Fibroblast of lung (primary cell): ENCODE results near the gene MYO1A. TPM values are rescaled to one million over a fixed set of nuclear protein-coding genes. Genes with fewer than 3 reads are reported as not detected.

Experiments used
- DNase-seq, 2 donors: peaks; one replicate each; pipeline versions ENCODE4 v3.0.0 to v3.0.0-alpha.2; 2010; ENCODE audit warnings: low read depth in 2 of 2
- H2AFZ ChIP-seq: 2 replicates; pipeline ENCODE4 v1.5.1; 2012; ENCODE audit warnings: low read length, control low read depth, inconsistent platforms
- H3K27ac ChIP-seq: 2 replicates; pipeline ENCODE4 v1.5.1; 2011; ENCODE audit warnings: low read length, control low read depth; ENCODE audit not compliant: insufficient read depth
- H3K27me3 ChIP-seq: 2 replicates; pipeline ENCODE4 v1.5.1; 2011; ENCODE audit warnings: mild to moderate bottlenecking, low read length; ENCODE audit not compliant: control insufficient read depth, insufficient read depth
- H3K36me3 ChIP-seq: 2 replicates; pipeline ENCODE4 v1.5.1; 2011; ENCODE audit warnings: low read length; ENCODE audit not compliant: control insufficient read depth, insufficient read depth
- H3K4me1 ChIP-seq: 2 replicates; pipeline ENCODE4 v1.5.1; 2011; ENCODE audit warnings: low read length; ENCODE audit not compliant: control insufficient read depth, insufficient read depth; ENCODE audit errors: extremely low read depth
- H3K4me2 ChIP-seq: 2 replicates; pipeline ENCODE4 v1.5.1; 2011; ENCODE audit warnings: low read length, control low read depth; ENCODE audit not compliant: insufficient read depth; ENCODE audit errors: extremely low read depth
- H3K4me3 ChIP-seq, 4 experiments: fragments of 200-600 bp in 1 of 4; sonication (generic) in 1 of 4; replicated peaks in 1 of 4; 2 replicates each; pipeline ENCODE4 v1.5.1; 2011 to 2016; ENCODE audit warnings: low read length in 4 of 4, low read depth in 3 of 4, mild to moderate bottlenecking in 3 of 4, control low read depth in 2 of 4, inconsistent platforms in 1 of 4, mixed read lengths in 1 of 4; ENCODE audit not compliant: insufficient read depth in 1 of 4; ENCODE audit errors: control extremely low read depth in 1 of 4
- H3K79me2 ChIP-seq: 2 replicates; pipeline ENCODE4 v1.5.1; 2012; ENCODE audit warnings: mild to moderate bottlenecking, low read length, inconsistent platforms; ENCODE audit not compliant: control insufficient read depth, insufficient read depth
- H3K9ac ChIP-seq: 2 replicates; pipeline ENCODE4 v1.5.1; 2011; ENCODE audit warnings: mild to moderate bottlenecking, low read length, control low read depth; ENCODE audit not compliant: insufficient read depth
- H3K9me3 ChIP-seq: 2 replicates; pipeline ENCODE4 v1.5.1; 2012; ENCODE audit warnings: low read depth, low read length; ENCODE audit not compliant: control insufficient read depth, insufficient read depth
- H4K20me1 ChIP-seq: 2 replicates; pipeline ENCODE4 v1.5.1; 2011; ENCODE audit warnings: low read length; ENCODE audit not compliant: control insufficient read depth, insufficient read depth; ENCODE audit errors: extremely low read depth
- EZH2 ChIP-seq: IDR thresholded peaks from 2 replicates; pipeline ENCODE4 v1.5.1; 2012; ENCODE audit warnings: low read length, control low read depth, mild to moderate bottlenecking; ENCODE audit errors: missing control alignments
- polyA plus RNA-seq, 2 donors: library from polyadenylated mRNA; depleted of rRNA in 1 of 2; stranded (reverse) in 1 of 2; unstranded in 1 of 2; fragments of >200 nt; gene quantifications; 2 replicates each; pipeline ENCODE4 v1.2.1, GENCODE V29; 2011 to 2012; ENCODE audit warnings: missing spikeins in 1 of 2
- total RNA-seq: library from RNA; depleted of rRNA; stranded (reverse); fragments of >200 nt; gene quantifications from 2 replicates; pipeline ENCODE4 v1.2.1, GENCODE V29; 2014
- TF ChIP-seq, protein P1 (sequence below), 2 donors: IDR thresholded peaks in 1 of 2; conservative IDR thresholded peaks in 1 of 2; 1 replicate in 1 of 2; 2 replicates in 1 of 2; pipeline ENCODE4 v1.5.1; 2011 to 2012; ENCODE audit warnings: low read length in 2 of 2, control low read depth in 1 of 2, inconsistent platforms in 1 of 2, low read depth in 1 of 2, mild to moderate bottlenecking in 1 of 2

Gene MYO1A
- total and polyA plus RNA-seq, 2 donors (not counting 1 experiment from before 2014, with no cell fraction given) = 0.01 to 0.17 TPM

GRCh38 chr12:57012600-57013465, 37.1 kb downstream of the MYO1A start:
- Histone ChIP-seq H2AFZ (no peak overlapping the region), H3K79me2 (no peaks in the 10 kb centered on the region), H3K27ac (no peak overlapping the region), H3K36me3 (no peaks in the 10 kb centered on the region), H3K9me3 (no peaks in the 10 kb centered on the region), H3K9ac (no peak overlapping the region), H4K20me1 (no peaks in the 10 kb centered on the region), H3K4me2 (no peak overlapping the region), H3K4me1 (peaks cover 7% of the 10 kb centered on the region), H3K4me3 (no peak overlapping the region), H3K27me3 (peaks cover 40% of the 10 kb centered on the region)
- no peak for DNase-seq
- TF ChIP-seq EZH2 = no peak
- TF ChIP-seq, protein P1, sequence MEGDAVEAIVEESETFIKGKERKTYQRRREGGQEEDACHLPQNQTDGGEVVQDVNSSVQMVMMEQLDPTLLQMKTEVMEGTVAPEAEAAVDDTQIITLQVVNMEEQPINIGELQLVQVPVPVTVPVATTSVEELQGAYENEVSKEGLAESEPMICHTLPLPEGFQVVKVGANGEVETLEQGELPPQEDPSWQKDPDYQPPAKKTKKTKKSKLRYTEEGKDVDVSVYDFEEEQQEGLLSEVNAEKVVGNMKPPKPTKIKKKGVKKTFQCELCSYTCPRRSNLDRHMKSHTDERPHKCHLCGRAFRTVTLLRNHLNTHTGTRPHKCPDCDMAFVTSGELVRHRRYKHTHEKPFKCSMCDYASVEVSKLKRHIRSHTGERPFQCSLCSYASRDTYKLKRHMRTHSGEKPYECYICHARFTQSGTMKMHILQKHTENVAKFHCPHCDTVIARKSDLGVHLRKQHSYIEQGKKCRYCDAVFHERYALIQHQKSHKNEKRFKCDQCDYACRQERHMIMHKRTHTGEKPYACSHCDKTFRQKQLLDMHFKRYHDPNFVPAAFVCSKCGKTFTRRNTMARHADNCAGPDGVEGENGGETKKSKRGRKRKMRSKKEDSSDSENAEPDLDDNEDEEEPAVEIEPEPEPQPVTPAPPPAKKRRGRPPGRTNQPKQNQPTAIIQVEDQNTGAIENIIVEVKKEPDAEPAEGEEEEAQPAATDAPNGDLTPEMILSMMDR (conservative IDR thresholded peaks at IDR 0.05 in 1 of 2, IDR thresholded peaks at IDR 0.05 in 1 of 2; ENCODE audit: low read depth in 1 of 2, low read length in 2 of 2) = no peak

DNA sequence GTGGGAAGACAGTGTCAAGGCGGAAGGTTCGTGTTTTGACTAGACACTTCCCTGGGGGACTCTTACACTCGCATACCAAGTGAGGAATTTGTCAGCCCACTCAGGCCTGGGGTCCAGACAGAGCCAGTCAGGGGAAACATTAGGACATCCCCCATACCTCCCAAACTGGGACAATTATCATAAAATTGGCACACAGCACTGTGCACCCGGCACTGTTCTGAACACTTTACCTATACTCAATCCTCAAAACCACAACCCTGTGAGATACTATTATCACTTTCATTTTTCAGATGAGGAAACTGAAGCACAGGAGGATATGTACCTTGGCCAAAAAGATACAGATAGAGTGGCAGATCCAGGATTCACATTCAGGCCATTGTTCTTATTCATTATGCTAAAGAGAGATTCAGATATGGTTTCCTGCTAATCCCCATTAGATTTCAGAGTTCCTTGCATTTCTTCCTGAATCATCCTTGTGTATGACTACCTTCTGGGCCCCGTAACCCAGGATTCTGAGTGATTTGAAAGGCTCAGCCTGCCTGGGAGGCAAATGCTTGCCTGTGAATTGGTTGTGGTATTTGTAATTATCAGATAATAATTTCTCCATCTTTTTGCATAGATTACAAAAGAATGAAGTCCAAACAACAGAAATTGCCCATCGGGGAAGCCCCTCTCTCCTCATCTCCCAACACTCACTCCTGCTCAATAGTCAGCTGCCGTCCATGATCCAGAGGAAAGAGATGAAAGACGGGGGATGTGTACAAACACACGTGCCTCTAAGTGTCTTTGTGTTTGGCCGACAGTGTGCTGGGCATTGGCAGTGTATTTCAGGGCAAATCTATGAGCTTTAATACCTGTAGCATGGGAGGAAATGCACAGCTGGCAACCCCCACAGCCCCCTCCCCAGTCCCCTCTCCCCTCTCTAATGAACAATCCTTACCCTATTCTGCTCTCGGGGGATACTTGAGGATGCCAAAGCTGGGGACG, 38.2 kb downstream of the MYO1A start:
- peaks cover 40% of the 10 kb centered on the region for H3K27me3 ChIP-seq
- no peaks in the 10 kb centered on the region for H3K79me2 ChIP-seq
- no peak overlapping the region for H3K27ac ChIP-seq
- H3K36me3 ChIP-seq = no peaks in the 10 kb centered on the region
- H3K4me2 ChIP-seq = no peak overlapping the region
- no peaks in the 10 kb centered on the region for H3K9me3 ChIP-seq
- H3K4me1 ChIP-seq = peaks cover 7% of the 10 kb centered on the region
- no peaks in the 10 kb centered on the region for H4K20me1 ChIP-seq
- TF ChIP-seq EZH2 = no peak
- TF ChIP-seq, protein P1 (conservative IDR thresholded peaks at IDR 0.05 in 1 of 2, IDR thresholded peaks at IDR 0.05 in 1 of 2; ENCODE audit: low read depth in 1 of 2, low read length in 2 of 2) = no peak
- H3K4me3 ChIP-seq = no peak overlapping the region
- no peak overlapping the region for H3K9ac ChIP-seq
- no peak overlapping the region for H2AFZ ChIP-seq
- no peak for DNase-seq
